HG03103 (cell line): ENCODE results near the gene PEX5.
"Not testable (repeated sequence)": the region's sequence is repeated elsewhere in the genome, so short reads cannot be mapped to it uniquely, and the experiment has no call there.

ENCODE experiments used
- ATAC-seq: cut with Tn5 transposase; IDR thresholded peaks from one replicate; pipeline ENCODE4 v1.9.1; 2021; ENCODE audit warnings: low read depth; ENCODE audit not compliant: unreplicated experiment

Gene PEX5

DNA sequence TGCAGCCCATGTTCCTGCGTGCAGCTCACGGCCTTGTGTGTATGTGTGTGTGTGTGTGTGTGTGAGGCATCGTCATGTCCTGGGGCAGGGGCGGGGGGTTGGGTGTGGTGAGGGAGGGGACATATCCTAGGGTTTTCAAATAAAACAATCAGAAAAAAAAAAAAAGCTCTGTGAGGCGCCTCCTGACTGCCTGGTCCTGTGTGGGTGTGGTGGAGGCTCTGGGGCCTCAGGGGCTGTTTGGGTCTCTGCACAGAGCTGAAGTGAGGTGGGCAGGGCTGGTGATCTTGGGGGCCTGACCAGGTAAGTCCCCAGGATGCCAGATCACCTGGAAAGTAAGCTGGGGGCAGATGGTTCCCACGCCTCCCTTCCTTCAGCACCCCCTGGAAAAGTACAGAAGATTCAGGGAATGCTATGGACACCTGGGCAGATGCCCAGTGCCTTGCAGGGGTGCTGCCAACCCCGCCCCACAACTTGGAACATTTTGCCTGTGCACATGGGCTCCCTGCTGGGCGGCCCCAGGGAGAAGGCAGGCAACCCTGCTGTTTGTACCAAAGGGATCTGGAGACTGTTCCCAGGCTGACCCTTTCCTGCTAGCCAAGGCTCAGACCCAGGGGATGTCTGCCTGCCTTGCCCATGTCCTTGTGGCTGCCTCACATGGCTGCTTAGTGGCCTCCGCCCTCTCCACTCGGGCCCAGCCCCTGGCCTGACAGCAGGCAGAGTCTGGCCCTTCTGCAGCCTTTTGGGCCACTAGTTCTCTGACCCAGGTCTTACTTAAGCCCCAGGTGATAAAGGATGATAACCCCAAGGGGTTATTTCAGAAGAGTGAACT, 30.5 kb upstream of the PEX5 start:
- ATAC-seq, result no peak

- no peak for ATAC-seq
These were observed 29.3 kb upstream of the PEX5 start for GRCh38 chr12:7160183-7160582.

DNA sequence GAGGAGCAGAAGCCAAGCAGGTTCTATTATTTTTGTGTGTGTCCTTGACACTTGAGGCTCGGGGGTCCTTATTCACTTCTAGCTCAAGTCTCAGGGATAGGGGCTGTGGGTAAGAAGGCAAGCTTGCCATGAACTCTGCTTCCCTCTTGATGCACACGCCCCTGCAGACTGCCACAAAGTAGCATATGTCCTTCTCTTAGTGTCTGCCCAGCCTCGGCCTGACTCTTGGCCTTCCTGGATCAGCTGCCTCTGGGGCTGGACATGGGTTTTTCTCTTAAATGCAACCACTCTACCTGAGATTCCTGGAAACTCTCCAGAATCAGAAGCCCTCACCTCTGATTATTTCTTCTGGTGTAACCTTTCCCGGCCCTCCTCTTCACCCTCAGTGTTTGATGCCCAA, 28.2 kb upstream of the PEX5 start:
- no peak for ATAC-seq

GRCh38 chr12:7161811-7162210, 27.7 kb upstream of the PEX5 start:
- no peak for ATAC-seq

- no peak for ATAC-seq
These were observed 26.8 kb upstream of the PEX5 start for GRCh38 chr12:7162691-7163114.

GRCh38 chr12:7169951-7170350, 19.5 kb upstream of the PEX5 start:
- no peak for ATAC-seq

- no peak for ATAC-seq
These were observed 17.6 kb upstream of the PEX5 start for GRCh38 chr12:7171854-7172253.

DNA sequence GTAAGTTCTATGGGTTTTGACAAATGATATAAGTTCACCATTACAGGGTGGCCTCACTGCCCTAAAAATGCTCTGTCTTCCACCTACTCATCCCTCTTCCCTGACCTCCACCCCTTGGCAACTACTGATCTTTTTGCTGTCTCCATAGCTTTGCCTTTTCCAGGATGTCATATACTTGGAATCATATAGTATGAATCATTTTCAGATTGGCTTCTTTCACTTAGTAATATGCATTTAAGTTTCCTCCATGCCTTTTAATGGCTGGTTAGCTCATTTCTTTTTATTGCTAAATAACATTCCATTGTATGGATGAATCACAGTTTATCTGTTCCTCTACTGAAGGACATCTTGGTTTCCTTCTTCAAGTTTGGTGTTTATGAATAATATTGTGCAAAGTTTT, 14.0 kb upstream of the PEX5 start:
- no peak for ATAC-seq

GRCh38 chr12:7176595-7176994, 12.9 kb upstream of the PEX5 start:
- ATAC-seq, result no peak

DNA sequence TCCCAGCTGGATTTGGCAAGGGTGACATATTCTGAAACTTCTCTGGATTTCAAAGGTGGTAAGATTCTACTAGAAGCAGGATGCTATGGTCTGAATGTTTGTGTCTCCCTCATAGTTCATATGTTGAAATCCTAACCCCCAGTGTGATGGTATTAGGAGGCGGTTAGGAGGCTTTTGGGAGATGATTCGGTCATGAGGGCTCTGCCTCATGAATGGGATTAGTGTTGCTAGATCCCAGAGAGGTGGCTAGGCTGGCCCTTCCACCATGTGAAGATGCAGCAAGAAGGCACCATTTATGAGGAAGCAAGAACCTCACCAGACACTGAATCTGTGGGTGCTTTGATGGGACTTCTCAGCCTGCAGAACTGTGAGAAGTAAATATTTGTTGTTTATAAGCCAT, 11.0 kb upstream of the PEX5 start:
- no peak for ATAC-seq

GRCh38 chr12:7180685-7181084, 8.8 kb upstream of the PEX5 start:
- no peak for ATAC-seq

GRCh38 chr12:7186058-7186457, 3.4 kb upstream of the PEX5 start:
- ATAC-seq, result not testable (repeated sequence)

- ATAC-seq, result peak; percentile 26
These were observed 706 bp upstream of the PEX5 start for GRCh38 chr12:7188562-7189397.

GRCh38 chr12:7190268-7191055, 976 bp downstream of the PEX5 start:
- no peak for ATAC-seq

DNA sequence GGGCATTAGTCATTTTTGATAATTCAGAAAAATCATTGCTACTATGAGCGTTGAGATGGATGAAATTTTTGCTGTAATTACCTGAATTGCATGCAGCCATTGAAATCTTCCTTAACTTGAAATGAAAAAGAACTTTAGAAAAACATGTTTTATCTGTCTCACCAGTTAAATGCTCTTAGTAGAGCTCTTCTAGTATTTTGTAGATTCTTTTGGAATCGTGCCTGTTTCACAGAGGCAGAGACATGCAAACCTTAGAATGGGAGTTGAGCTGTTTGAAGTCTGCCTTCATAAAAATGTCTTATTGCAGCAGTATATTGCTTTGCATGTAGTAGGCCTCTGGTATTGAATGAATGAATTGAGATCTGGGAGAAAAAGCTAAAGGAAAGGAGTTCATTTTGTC, 4.2 kb downstream of the PEX5 start:
- ATAC-seq, result no peak

DNA sequence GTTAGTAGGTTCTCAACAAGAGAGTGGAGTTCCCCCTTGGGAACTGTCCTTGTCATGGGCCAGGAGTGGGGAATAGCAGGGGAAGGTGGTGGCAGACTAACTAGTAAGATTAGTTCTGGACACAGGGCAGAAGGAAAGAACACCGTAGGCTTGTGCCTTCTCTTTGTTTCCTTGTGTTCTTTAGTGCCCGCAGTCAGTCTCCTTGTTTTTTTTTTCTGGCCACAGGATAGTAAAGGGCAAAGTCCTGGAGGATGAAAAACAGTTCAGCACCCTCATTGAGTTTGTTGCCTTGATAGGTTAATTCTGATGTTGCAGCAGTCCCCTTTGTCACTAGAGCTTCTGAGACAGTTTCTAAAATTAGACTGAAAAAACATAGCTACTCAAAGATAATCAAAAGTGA, 8.4 kb downstream of the PEX5 start:
- ATAC-seq, result no peak

DNA sequence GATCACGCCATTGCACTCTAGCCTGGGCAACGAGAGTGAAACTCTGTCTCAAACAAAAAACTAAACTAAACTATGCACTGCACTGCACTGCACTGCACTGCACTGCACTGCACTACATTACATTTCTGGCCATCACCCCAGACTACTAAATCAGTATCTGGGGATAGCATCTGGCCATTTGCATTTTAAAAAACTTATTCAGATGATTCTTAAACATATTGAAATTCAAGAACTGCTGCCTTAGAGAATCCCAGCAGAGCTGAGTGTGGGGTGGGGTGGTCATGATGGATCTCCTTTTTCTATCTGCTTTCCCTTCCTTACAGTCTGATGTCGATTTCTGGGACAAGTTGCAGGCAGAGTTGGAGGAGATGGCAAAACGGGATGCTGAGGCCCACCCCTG, 13.6 kb downstream of the PEX5 start:
- no peak for ATAC-seq

GRCh38 chr12:7205091-7205490, 15.6 kb downstream of the PEX5 start:
- ATAC-seq, result no peak

- ATAC-seq, result no peak
These were observed 17.2 kb downstream of the PEX5 start for GRCh38 chr12:7206691-7207090.

DNA sequence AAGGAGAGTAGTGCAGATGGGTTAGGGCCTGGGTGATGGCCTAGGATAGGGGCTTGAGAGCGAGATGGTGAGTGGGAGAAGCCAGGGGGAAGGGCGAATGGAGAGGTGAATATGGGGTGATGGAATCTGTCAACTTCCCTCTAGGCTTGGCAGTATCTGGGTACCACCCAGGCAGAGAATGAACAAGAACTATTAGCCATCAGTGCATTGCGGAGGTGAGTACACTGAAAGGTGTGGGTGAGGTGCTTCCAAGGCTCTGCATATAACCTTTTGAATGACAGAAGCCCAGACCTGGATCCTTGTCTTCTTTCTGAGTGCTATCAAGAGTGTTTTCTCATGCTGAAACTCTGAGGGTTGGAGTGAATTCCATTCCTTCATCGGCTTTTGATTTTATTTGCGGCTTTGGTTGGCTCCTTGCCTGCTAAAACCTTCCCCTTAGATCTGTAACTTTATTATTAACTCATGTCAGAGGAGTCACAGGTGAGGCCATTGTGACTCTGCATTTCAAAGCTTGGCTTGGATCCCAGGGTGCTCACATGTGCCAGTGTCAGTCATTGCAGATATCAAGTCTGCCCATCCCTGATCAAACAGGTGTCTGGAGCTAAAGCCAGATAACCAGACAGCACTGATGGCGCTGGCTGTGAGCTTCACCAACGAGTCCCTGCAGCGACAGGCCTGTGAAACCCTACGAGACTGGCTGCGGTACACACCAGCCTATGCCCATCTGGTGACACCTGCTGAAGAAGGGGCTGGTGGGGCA, 18.6 kb downstream of the PEX5 start:
- ATAC-seq, result no peak
